K562 (cell line): ENCODE measurements around the gene PDIA3. TPM values are rescaled to one million over a fixed set of nuclear protein-coding genes. Genes with fewer than 3 reads are reported as not detected.

Experiments used
- ESRRB ChIP-seq: fragments of 250-450 bp; sonication (Bioruptor Pico); IDR thresholded peaks from 2 replicates; pipeline ENCODE4 v1.5.0; 2020; ENCODE audit warnings: mild to moderate bottlenecking, moderate library complexity, borderline replicate concordance
- HDGF ChIP-seq: fragments of 450-650 bp; IDR thresholded peaks from 2 replicates; pipeline ENCODE4 v1.6.1; 2016
- MIER1 ChIP-seq: fragments of 450-650 bp; IDR thresholded peaks from 2 replicates; pipeline ENCODE4 v1.6.1; 2016; ENCODE audit warnings: antibody characterized with exemption, mild to moderate bottlenecking, low read depth
- NFXL1 ChIP-seq: fragments of 450-650 bp; formaldehyde crosslinking; IDR thresholded peaks from 2 replicates; pipeline ENCODE4 v1.4.0; 2021; ENCODE audit warnings: mild to moderate bottlenecking
- POLR2A ChIP-seq: fragments of 450-650 bp; conservative IDR thresholded peaks from 2 replicates; pipeline ENCODE4 v1.6.1; 2016
- SIX5 ChIP-seq, 2 experiments: IDR thresholded peaks; 2 replicates each; pipeline ENCODE4 v1.6.1; 2011; ENCODE audit warnings: low read length in 2 of 2, borderline replicate concordance in 1 of 2, low read depth in 1 of 2, mild to moderate bottlenecking in 1 of 2, moderate library complexity in 1 of 2; ENCODE audit not compliant: insufficient read depth in 1 of 2
- ZBED1 ChIP-seq: IDR thresholded peaks from 2 replicates; pipeline ENCODE4 v1.6.1; 2014
- ZNF143 ChIP-seq: sonication (generic); formaldehyde crosslinking; IDR thresholded peaks from 2 replicates; pipeline ENCODE4 v1.9.0; 2022; ENCODE audit warnings: mild to moderate bottlenecking, missing genetic modification reagents
- ZNF561 ChIP-seq: fragments of 450-650 bp; formaldehyde crosslinking; conservative IDR thresholded peaks from 2 replicates; pipeline ENCODE4 v1.4.0; 2020; ENCODE audit warnings: mild to moderate bottlenecking, moderate library complexity
- polyA plus RNA-seq, 8 experiments: library from polyadenylated mRNA; depleted of rRNA in 4 of 8; stranded (reverse) in 5 of 8; unstranded in 3 of 8; fragments of >200 nt; fragmentation: Nextera tagmentation in 2 of 8; fragmentation: Illumina TruSeq in 1 of 8; extraction: Ambion mirVana in 2 of 8; extraction: Trizol in 1 of 8; gene quantifications; 2 replicates each; pipeline versions ENCODE4 v1.2.1 to v1.2.3, GENCODE V29; 2011 to 2014; ENCODE audit warnings: inconsistent platforms in 1 of 8, missing spikeins in 1 of 8
- total RNA-seq, 7 experiments: library from RNA; depleted of rRNA in 6 of 7; stranded (reverse); fragments of >200 nt in 6 of 7; fragmentation: Illumina TruSeq in 2 of 7; extraction: Trizol in 2 of 7; gene quantifications; 2 replicates each; pipeline versions ENCODE4 v1.2.1 to v1.2.3, GENCODE V29; 2011 to 2021; ENCODE audit warnings: low replicate concordance in 1 of 7
- TF ChIP-seq, protein P1 (sequence below): IDR thresholded peaks from 2 replicates; pipeline ENCODE4 v1.6.1; 2012; ENCODE audit warnings: low read depth, low read length, improper control_type of control experiment, borderline replicate concordance
- TF ChIP-seq, protein P2 (sequence below), 2 experiments: fragments of 450-650 bp; conservative IDR thresholded peaks; 2 replicates each; pipeline ENCODE4 v1.6.1; 2017; ENCODE audit warnings: mild to moderate bottlenecking in 2 of 2, moderate library complexity in 2 of 2
- TF ChIP-seq, protein P3 (sequence below): fragments of 250-450 bp; sonication (Bioruptor Pico); IDR thresholded peaks from 2 replicates; pipeline ENCODE4 v1.8.0; 2021; ENCODE audit warnings: moderate library complexity, mild to moderate bottlenecking, inconsistent platforms
- TF ChIP-seq, protein P4 (sequence below): fragments of 250-450 bp; sonication (Bioruptor Pico); IDR thresholded peaks from 2 replicates; pipeline ENCODE4 v1.5.0; 2020; ENCODE audit warnings: mild to moderate bottlenecking

Gene PDIA3
- total and polyA plus RNA-seq, 9 of the 15 experiments (the other 6 are each of a cell fraction or from before 2014, with no cell fraction given), result 13.5 to 386 (median 149) TPM

DNA sequence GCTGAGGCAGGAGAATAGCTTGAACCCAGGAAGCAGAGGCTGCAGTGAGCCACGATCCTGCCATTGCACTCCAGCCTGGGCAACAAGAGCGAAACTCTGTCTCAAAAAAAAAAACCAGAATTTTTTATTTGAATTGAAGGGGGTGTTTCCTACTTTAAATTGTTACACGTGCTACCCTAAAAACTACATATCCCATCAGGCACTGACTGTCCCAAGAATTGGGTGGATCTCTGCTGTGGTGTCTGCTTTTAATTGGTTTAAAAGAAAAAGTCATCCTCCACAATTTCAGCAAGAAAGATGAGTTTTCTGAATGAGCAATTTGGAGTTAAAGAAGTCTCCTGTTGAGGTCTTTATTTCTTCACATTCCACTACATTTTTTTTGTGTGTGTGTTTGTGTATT is 2.1 kb downstream of the PDIA3 start (continued):
- TF ChIP-seq NFXL1 (CRISPR knock-in tag) (no peak), ZBED1 (no peak), SIX5 (IDR thresholded peaks at IDR 0.05; ENCODE audit: borderline replicate concordance in 1 of 2, insufficient read depth in 1 of 2, low read depth in 1 of 2, low read length in 2 of 2) (0 out of 4 replicates have a peak, but pooled peaks of 1 of the 2 experiments have one; percentile 12), ZNF143 (CRISPR knock-in tag) (0 out of 2 replicates have a peak, but pooled peaks have one; percentile 20), ZNF561 (CRISPR knock-in tag) (no peak), ESRRB (no peak), MIER1 (no peak), POLR2A (0 out of 2 replicates have a peak, but pooled peaks have one; percentile 12), HDGF (no peak)
- TF ChIP-seq, protein P1, sequence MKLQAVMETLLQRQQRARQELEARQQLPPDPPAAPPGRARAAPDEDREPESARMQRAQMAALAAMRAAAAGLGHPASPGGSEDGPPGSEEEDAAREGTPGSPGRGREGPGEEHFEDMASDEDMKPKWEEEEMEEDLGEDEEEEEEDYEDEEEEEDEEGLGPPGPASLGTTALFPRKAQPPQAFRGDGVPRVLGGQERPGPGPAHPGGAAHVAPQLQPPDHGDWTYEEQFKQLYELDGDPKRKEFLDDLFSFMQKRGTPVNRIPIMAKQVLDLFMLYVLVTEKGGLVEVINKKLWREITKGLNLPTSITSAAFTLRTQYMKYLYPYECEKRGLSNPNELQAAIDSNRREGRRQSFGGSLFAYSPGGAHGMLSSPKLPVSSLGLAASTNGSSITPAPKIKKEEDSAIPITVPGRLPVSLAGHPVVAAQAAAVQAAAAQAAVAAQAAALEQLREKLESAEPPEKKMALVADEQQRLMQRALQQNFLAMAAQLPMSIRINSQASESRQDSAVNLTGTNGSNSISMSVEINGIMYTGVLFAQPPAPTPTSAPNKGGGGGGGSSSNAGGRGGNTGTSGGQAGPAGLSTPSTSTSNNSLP, result no peak
- TF ChIP-seq, protein P2, sequence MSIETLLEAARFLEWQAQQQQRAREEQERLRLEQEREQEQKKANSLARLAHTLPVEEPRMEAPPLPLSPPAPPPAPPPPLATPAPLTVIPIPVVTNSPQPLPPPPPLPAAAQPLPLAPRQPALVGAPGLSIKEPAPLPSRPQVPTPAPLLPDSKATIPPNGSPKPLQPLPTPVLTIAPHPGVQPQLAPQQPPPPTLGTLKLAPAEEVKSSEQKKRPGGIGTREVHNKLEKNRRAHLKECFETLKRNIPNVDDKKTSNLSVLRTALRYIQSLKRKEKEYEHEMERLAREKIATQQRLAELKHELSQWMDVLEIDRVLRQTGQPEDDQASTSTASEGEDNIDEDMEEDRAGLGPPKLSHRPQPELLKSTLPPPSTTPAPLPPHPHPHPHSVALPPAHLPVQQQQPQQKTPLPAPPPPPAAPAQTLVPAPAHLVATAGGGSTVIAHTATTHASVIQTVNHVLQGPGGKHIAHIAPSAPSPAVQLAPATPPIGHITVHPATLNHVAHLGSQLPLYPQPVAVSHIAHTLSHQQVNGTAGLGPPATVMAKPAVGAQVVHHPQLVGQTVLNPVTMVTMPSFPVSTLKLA (conservative IDR thresholded peaks at IDR 0.05), result 0 out of 4 replicates have a peak, but pooled peaks of 1 of the 2 experiments have one; percentile 20
- TF ChIP-seq, protein P3, sequence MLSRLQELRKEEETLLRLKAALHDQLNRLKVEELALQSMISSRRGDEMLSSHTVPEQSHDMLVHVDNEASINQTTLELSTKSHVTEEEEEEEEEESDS (CRISPR knock-in tag), result no peak
- TF ChIP-seq, protein P4, sequence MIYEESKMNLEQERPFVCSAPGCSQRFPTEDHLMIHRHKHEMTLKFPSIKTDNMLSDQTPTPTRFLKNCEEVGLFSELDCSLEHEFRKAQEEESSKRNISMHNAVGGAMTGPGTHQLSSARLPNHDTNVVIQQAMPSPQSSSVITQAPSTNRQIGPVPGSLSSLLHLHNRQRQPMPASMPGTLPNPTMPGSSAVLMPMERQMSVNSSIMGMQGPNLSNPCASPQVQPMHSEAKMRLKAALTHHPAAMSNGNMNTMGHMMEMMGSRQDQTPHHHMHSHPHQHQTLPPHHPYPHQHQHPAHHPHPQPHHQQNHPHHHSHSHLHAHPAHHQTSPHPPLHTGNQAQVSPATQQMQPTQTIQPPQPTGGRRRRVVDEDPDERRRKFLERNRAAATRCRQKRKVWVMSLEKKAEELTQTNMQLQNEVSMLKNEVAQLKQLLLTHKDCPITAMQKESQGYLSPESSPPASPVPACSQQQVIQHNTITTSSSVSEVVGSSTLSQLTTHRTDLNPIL (CRISPR knock-in tag), result no peak
